GM12801 (cell line): Measurements from ENCODE around the gene ETV6.

Experiments used
- CTCF ChIP-seq: IDR thresholded peaks from one replicate; pipeline ENCODE4 v1.5.1; 2011; ENCODE audit warnings: control low read depth; ENCODE audit not compliant: insufficient read length; ENCODE audit errors: extremely low read depth

The ETV6 gene

GRCh38 chr12:11673666-11674461 lies 24.4 kb downstream of the ETV6 start:
- TF ChIP-seq CTCF, result no peak

- TF ChIP-seq CTCF, result no peak
These were observed 25.5 kb downstream of the ETV6 start for GRCh38 chr12:11674894-11675390.

- TF ChIP-seq CTCF, result no peak
These were observed 26.6 kb downstream of the ETV6 start for GRCh38 chr12:11676052-11676451.

GRCh38 chr12:11677093-11677492 lies 27.6 kb downstream of the ETV6 start:
- no peak for TF ChIP-seq CTCF

- no peak for TF ChIP-seq CTCF
These were observed 28.3 kb downstream of the ETV6 start for GRCh38 chr12:11677752-11678151.

GRCh38 chr12:11678781-11679180 lies 29.3 kb downstream of the ETV6 start:
- no peak for TF ChIP-seq CTCF

- TF ChIP-seq CTCF, result no peak
These were observed 31.7 kb downstream of the ETV6 start for GRCh38 chr12:11681207-11681606.
